ENCODE data around the gene CCDC77. TPM values are rescaled to one million over a fixed set of nuclear protein-coding genes. Genes with fewer than 3 reads are reported as not detected.
"Not testable (repeated sequence)": the region's sequence is repeated elsewhere in the genome, so short reads cannot be mapped to it uniquely, and the experiment has no call there.

The CCDC77 gene
- total RNA-seq, 2 experiments from 2014 or later: 13.2 to 14.9 TPM

DNA sequence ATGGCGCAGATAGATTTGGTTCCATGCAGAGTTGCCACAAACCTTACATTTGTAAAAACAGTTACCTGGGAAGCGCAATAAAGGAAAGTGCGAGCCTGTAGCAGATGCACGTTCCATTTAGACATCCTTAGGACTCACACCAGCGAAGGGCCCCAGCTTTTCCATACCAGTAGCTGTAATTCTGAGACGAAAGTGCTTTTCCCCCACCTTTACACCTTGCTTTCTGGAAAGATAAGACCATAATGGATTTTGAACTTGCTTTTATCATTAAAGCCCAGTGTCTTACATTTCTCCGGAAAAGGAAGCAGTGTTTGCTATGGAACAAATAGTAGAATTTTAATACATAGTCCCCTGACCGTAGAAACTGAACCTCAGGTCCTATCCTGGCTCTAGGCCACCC lies 616 bp upstream of the CCDC77 start:
- DNase-seq: no peak
- Mint-ChIP-seq H3K9me3 (no peaks in the 10 kb centered on the region), H3K36me3 (ENCODE audit: low read depth) (no peaks in the 10 kb centered on the region), H3K27me3 (ENCODE audit: low read depth) (no peaks in the 10 kb centered on the region), H3K27ac (no peak overlapping the region), H3K4me3 (no peak overlapping the region), H3K4me1 (ENCODE audit: low read depth) (peaks cover 3% of the 10 kb centered on the region)
- CTCF ChIA-PET: interaction anchor here (0.5 to 2.7 kb wide), 9 partner anchors 11 to 548 kb away, joined by 3 to 15 read pairs (median 4); partner anchors contain the start of genes KDM5A and RAD52
- intact Hi-C loops (cut with micrococcal nuclease): loop anchor here (1.0 kb wide), 1 partner anchor 12 kb away; the partner anchor contains the start of gene KDM5A

DNA sequence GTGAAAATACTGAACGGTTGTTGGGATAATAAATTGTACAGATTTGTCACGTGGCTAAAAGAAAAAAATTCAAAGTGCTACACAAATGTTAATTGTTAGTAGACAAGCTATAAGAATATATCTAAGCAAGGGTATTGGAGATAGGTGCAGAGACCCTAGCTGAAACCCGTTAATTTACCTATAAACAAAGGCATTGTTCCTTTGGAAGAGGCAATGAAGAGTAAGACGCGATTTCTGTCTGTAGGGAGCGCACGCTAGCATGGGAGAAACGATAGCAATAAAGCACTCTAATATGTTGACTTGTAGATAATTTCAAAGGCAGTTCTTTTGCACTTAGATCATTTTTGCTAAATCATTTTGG lies 565 bp downstream of the CCDC77 start:
- H3K9me3 Mint-ChIP-seq: no peaks in the 10 kb centered on the region
- H3K4me3 Mint-ChIP-seq: no peak overlapping the region
- H3K4me1 Mint-ChIP-seq (ENCODE audit: low read depth): peaks cover 3% of the 10 kb centered on the region
- no peaks in the 10 kb centered on the region for H3K27me3 Mint-ChIP-seq (ENCODE audit: low read depth)
- peak; percentile 37 for DNase-seq
- no peaks in the 10 kb centered on the region for H3K36me3 Mint-ChIP-seq (ENCODE audit: low read depth)
- CTCF ChIA-PET: interaction anchor here (0.8 to 2.7 kb wide), 8 partner anchors 10 to 182 kb away, joined by 3 to 15 read pairs (median 4); partner anchors contain the start of gene KDM5A
- no peak overlapping the region for H3K27ac Mint-ChIP-seq
- intact Hi-C loops (cut with micrococcal nuclease): no loop called here

DNA sequence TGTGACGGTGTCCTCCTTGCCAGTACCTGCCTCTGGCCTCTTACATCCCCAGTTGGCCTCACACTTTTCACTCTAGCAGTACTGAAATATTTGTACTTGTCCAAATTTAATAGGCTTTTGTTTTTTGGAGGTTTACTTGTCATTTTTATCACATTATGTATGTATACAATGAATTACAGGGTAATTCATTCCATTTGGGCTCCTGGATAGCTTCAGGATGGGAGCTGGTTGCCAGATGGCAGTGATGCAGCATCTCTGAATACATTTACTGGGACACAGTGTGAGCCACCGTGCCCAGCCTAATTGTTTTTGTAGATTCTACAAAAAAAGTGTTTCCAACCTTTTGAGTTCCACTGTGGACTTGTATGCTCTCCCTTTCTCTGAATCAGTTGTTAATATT lies 13.4 kb downstream of the CCDC77 start:
- Mint-ChIP-seq H3K27ac (no peak overlapping the region), H3K36me3 (ENCODE audit: low read depth) (peaks cover 26% of the 10 kb centered on the region), H3K9me3 (no peaks in the 10 kb centered on the region), H3K27me3 (ENCODE audit: low read depth) (no peaks in the 10 kb centered on the region), H3K4me1 (ENCODE audit: low read depth) (no peaks in the 10 kb centered on the region), H3K4me3 (no peak overlapping the region)
- DNase-seq: no peak
- intact Hi-C loops (cut with micrococcal nuclease): no loop called here
- CTCF ChIA-PET: no interaction called here

DNA sequence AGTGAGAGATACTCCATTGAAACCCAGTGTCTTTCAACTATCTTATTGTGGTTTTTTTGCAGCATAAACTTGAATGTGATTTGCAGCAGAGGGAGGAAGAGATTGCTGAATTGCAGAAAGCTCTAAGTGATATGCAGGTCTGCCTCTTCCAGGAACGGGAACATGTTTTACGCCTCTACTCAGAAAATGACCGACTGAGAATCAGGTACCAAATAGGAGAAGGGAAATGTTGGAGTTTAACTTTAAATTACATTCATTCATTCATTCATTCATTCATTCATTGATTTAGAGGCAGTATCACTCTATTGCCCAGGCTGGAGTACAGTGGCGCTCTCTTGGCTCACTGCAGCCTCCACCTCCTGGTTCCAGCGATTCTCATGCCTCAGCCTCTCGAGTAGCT lies 17.0 kb downstream of the CCDC77 start:
- Mint-ChIP-seq H3K4me3 (no peak overlapping the region), H3K9me3 (no peaks in the 10 kb centered on the region), H3K27ac (no peak overlapping the region), H3K36me3 (ENCODE audit: low read depth) (peaks cover 24% of the 10 kb centered on the region), H3K27me3 (ENCODE audit: low read depth) (no peaks in the 10 kb centered on the region), H3K4me1 (ENCODE audit: low read depth) (no peaks in the 10 kb centered on the region)
- CTCF ChIA-PET: interaction anchor here (0.6 to 1.1 kb wide), 3 partner anchors 32 to 128 kb away, joined by 3 to 4 read pairs (median 3); no protein-coding TSS in a partner anchor
- intact Hi-C loops (cut with micrococcal nuclease): no loop called here
- DNase-seq: no peak

DNA sequence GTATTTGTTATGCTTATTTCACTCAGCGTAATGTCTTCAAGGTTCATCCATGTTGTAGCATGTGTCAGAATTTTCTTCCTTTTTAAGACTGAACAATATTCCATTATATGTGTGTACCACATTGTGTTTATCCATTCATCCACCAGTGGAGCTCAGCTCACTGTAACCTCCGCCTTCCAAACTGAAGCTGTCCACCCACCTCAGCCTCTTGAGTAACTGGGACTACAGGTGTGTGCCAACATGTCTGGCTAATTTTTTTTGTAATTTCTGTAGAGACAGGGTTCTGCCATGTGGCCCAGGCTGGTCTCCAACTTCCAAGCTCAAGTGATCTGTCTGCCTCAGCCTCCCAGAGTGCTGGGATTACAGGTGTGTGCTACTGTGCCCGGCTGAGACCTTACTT lies 21.1 kb downstream of the CCDC77 start:
- Mint-ChIP-seq H3K27me3 (ENCODE audit: low read depth) (no peaks in the 10 kb centered on the region), H3K4me1 (ENCODE audit: low read depth) (no peaks in the 10 kb centered on the region), H3K27ac (no peak overlapping the region), H3K4me3 (no peak overlapping the region), H3K9me3 (no peaks in the 10 kb centered on the region), H3K36me3 (ENCODE audit: low read depth) (peaks cover 17% of the 10 kb centered on the region)
- no peak for DNase-seq
- intact Hi-C loops (cut with micrococcal nuclease): no loop called here
- CTCF ChIA-PET: no interaction called here

DNA sequence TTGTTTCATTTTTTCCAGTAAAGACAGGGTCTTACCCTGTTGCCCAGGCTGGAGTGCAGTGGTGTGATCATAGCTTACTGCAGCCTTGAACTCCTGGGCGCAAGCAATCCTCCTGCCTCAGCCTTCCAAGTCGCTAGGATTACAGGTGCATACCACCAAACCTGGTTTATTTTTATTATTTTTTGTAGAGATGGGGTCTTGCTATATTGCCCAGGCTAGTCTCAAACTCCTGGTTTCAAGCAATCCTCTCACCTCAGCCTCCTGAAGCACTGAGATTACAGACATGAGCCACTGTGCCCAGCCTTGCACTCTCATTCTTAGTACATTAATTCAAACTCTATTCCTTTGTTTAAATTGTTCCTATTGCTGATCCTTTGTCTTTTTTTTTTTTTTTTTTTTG lies 34.3 kb downstream of the CCDC77 start:
- H3K27me3 Mint-ChIP-seq (ENCODE audit: low read depth); CTCF ChIA-PET; H3K9me3 Mint-ChIP-seq; intact Hi-C loops (cut with micrococcal nuclease); H3K4me1 Mint-ChIP-seq (ENCODE audit: low read depth); H3K4me3 Mint-ChIP-seq; DNase-seq; H3K27ac Mint-ChIP-seq: not testable (repeated sequence)
- peaks cover 28% of the 10 kb centered on the region for H3K36me3 Mint-ChIP-seq (ENCODE audit: low read depth)

DNA sequence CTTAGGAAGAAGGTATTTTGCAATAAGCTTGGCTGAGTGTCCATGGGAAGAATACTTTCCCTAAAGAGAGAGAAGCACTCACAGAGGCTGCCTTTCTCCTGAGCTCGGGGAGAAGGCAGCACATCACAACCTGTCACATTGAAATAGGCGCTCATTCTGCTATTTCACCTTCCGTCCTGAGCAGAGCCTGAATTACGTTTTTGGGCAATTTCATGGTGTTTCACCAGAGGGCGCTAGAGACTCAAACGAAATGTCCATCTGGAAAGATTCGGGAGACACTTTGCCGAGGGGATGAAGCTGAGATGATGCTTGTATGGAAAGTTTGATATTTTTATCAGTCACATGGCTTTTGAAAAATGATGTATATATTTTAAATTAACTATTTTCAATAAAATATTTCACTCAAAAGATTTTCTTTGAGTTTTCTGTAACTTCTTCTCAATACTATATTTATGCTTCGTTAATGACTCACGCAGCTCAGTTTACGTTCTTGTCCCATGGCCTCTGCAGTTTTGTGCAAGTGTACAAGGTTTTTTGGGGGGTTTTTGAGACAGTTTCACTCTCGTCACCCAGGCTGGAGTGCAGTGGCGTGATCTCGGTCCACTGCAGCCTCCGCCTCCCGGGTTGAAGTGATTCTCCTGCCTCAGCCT lies 40.9 kb downstream of the CCDC77 start:
- CTCF ChIA-PET: interaction anchor here (0.6 to 3.6 kb wide), 17 partner anchors 9 to 1145 kb away, joined by 3 to 23 read pairs (median 3); partner anchors contain the start of genes CCDC77 and SLC6A13

DNA sequence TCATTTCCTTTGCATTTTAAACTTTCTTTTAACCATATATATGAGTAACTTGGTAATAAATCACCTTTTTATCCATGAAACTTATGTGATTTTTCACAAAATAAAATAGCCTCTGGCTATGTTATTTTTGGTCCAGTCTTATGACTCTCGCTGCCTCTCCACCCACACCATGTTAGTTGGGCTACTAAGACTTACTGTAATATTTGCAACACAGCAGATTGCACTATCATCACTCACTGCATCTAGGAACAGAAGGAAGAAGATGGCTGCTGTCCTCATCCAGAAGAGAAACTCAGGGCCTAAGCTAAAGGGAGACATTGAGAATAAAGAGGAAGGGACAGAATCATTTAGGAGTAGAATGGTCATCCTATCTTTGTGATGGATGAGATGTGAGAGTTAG lies 45.7 kb downstream of the CCDC77 start:
- H3K36me3 Mint-ChIP-seq (ENCODE audit: low read depth): no peaks in the 10 kb centered on the region
- H3K9me3 Mint-ChIP-seq: no peaks in the 10 kb centered on the region
- H3K27ac Mint-ChIP-seq: no peak overlapping the region
- intact Hi-C loops (cut with micrococcal nuclease): no loop called here
- H3K4me1 Mint-ChIP-seq (ENCODE audit: low read depth): no peaks in the 10 kb centered on the region
- H3K4me3 Mint-ChIP-seq: no peak overlapping the region
- CTCF ChIA-PET: interaction anchor here (0.6 kb wide), 1 partner anchor 61 kb away, joined by 3 read pairs; no protein-coding TSS in a partner anchor
- H3K27me3 Mint-ChIP-seq (ENCODE audit: low read depth): no peaks in the 10 kb centered on the region
- DNase-seq: no peak

More for the DNA sequence above, 40.9 kb downstream of the CCDC77 start:
- Mint-ChIP-seq H3K27me3 (ENCODE audit: low read depth) (no peaks in the 10 kb centered on the region), H3K9me3 (no peaks in the 10 kb centered on the region), H3K4me1 (ENCODE audit: low read depth) (no peaks in the 10 kb centered on the region), H3K4me3 (no peak overlapping the region), H3K27ac (no peak overlapping the region), H3K36me3 (ENCODE audit: low read depth) (peaks cover 7% of the 10 kb centered on the region)
- intact Hi-C loops (cut with micrococcal nuclease): loop anchor here (2.0 kb wide), 1 partner anchor 104 kb away; no protein-coding TSS in a partner anchor
- DNase-seq: peak; percentile 64

DNA sequence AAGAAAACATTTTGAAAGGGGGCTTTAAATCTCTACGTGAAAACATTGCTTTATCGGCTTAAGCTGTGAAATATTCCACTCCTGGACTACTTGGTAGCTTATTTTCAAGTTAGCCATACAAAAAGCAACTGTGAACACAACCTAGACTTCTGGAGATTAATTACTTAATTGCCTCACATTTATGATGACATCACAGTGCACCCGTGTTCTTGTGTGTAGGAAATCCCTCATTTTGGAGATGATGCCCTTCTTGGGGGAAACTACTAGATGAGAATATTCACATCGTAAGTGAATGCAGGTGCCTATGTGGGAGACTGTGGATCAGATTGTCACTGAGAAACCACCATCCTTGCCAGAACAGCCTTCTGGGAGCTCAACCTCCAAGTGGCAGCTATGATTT lies 47.8 kb downstream of the CCDC77 start:
- Mint-ChIP-seq H3K9me3 (no peaks in the 10 kb centered on the region), H3K27ac (no peak overlapping the region), H3K27me3 (ENCODE audit: low read depth) (no peaks in the 10 kb centered on the region), H3K4me3 (no peak overlapping the region), H3K4me1 (ENCODE audit: low read depth) (peaks cover 2% of the 10 kb centered on the region), H3K36me3 (ENCODE audit: low read depth) (no peaks in the 10 kb centered on the region)
- CTCF ChIA-PET: interaction anchor here (1.2 to 7.3 kb wide), 6 partner anchors 9 to 98 kb away, joined by 3 to 70 read pairs (median 6); partner anchors contain the start of gene CCDC77
- no peak for DNase-seq
- intact Hi-C loops (cut with micrococcal nuclease): no loop called here

DNA sequence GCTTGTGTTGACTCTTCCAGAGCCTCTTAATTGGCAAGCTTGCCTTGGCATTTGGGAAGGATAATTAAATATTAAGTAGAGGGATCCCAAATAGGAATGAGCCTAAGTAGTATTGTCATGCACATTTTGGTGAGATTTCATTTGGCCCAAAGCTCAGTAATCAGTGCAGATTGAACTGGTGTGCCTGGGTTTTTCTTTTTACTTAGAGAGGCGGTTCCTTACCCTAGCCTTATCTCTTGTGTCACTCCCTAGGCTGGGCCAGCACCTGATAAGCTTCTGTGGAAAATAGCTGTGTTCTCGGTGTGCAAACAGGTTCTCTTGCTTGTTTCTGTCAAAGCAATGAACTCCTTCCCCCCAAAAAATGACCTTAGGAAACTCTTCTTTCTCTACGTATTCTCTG lies 49.0 kb downstream of the CCDC77 start:
- Mint-ChIP-seq H3K36me3 (ENCODE audit: low read depth) (no peaks in the 10 kb centered on the region), H3K4me3 (no peak overlapping the region), H3K4me1 (ENCODE audit: low read depth) (peaks cover 2% of the 10 kb centered on the region), H3K27ac (no peak overlapping the region), H3K27me3 (ENCODE audit: low read depth) (no peaks in the 10 kb centered on the region), H3K9me3 (no peaks in the 10 kb centered on the region)
- CTCF ChIA-PET: interaction anchor here (0.7 to 7.3 kb wide), 9 partner anchors 13 to 406 kb away, joined by 3 to 70 read pairs (median 4); partner anchors contain the start of gene CCDC77
- intact Hi-C loops (cut with micrococcal nuclease): loop anchor here (10.0 kb wide), 1 partner anchor 494 kb away; the partner anchor contains the start of gene RAD52
- DNase-seq: no peak

DNA sequence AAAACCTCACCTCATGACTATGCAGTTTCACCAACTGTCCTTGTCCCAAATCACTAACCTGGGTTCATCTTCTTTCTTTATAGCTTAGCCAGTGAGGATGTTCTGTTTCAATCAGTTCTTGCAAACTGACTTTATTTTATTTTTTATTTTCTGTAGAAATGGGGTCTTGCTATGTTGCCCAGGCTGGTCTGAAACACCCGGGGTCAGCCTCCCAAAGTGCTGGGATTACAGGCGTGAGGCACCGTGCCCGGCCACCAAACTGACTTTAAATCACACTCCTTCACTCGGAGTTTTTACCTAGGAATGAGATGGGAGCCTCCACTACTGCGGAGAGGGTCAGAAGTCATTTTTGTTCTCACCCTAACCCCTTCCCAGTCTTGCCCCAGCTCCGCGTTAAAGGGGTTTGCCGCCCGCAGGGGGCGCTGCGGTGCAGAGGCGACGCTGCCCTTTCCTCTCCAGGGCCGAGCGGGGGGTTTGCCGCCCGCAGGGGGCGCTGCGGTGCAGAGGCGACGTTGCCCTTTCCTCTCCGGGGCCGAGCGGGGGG lies 51.3 kb downstream of the CCDC77 start:
- Mint-ChIP-seq H3K27me3 (ENCODE audit: low read depth) (peaks cover 2% of the 10 kb centered on the region), H3K9me3 (no peaks in the 10 kb centered on the region), H3K4me3 (no peak overlapping the region), H3K27ac (no peak overlapping the region), H3K36me3 (ENCODE audit: low read depth) (no peaks in the 10 kb centered on the region), H3K4me1 (ENCODE audit: low read depth) (peaks cover 4% of the 10 kb centered on the region)
- peak; percentile 81 for DNase-seq
- CTCF ChIA-PET: interaction anchor here (0.5 to 7.3 kb wide), 22 partner anchors 10 to 497 kb away, joined by 3 to 70 read pairs (median 4); partner anchors contain the start of gene RAD52
- intact Hi-C loops (cut with micrococcal nuclease): loop anchor here (10.0 kb wide), 1 partner anchor 492 kb away; the partner anchor contains the start of gene RAD52

DNA sequence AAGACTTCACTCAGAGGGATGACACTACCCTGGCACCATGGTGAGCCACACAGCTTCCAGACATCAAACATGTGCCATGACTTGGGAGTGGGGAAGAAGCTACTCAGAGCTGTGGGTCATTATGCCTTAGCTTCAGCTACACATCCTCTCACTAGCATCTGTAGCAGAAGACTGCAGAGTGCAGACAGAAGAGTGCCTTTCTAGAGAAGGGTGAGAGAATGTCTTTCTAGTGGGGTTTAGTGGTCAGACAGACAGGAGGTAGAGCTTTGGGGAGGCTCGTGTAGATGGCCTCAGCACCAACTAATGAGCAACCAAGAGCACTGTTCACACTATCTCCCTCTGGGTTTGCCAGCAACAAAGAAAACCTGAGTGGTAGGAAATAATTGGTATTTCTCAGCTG lies 53.4 kb downstream of the CCDC77 start:
- no peak overlapping the region for H3K4me3 Mint-ChIP-seq
- peaks cover 11% of the 10 kb centered on the region for H3K27me3 Mint-ChIP-seq (ENCODE audit: low read depth)

More for the DNA sequence above, 53.4 kb downstream of the CCDC77 start:
- H3K27ac Mint-ChIP-seq: no peak overlapping the region
- DNase-seq: no peak
- intact Hi-C loops (cut with micrococcal nuclease): loop anchor here (1.0 to 10.0 kb wide), 2 partner anchors 92 to 490 kb away; partner anchors contain the start of gene RAD52
- H3K9me3 Mint-ChIP-seq: no peaks in the 10 kb centered on the region
- CTCF ChIA-PET: interaction anchor here (1.0 to 7.3 kb wide), 9 partner anchors 13 to 361 kb away, joined by 3 to 70 read pairs (median 7); no protein-coding TSS in a partner anchor
- H3K36me3 Mint-ChIP-seq (ENCODE audit: low read depth): no peaks in the 10 kb centered on the region
- peaks cover 10% of the 10 kb centered on the region for H3K4me1 Mint-ChIP-seq (ENCODE audit: low read depth)

All from activated naive CD4-positive, alpha-beta T cell treated with anti-CD3 and anti-CD28 coated beads for 36 hours (primary cell).